ENCODE measurements around the gene KCNQ2.
"Not testable (repeated sequence)": the region's sequence is repeated elsewhere in the genome, so short reads cannot be mapped to it uniquely, and the experiment has no call there.

Gene KCNQ2

GRCh38 chr20:63487116-63487764, 14.8 kb upstream of the KCNQ2 start:
- Histone ChIP-seq H3K4me3 (ENCODE audit: insufficient read length, low read depth) (no peak overlapping the region), H3K9ac (ENCODE audit: insufficient read length, low read depth) (no peak overlapping the region), H3K27me3 (ENCODE audit: insufficient read depth, insufficient read length) (no peaks in the 10 kb centered on the region), H3K36me3 (ENCODE audit: insufficient read depth, insufficient read length, low read length) (peaks cover 41% of the 10 kb centered on the region), H3K9me3 (ENCODE audit: insufficient read depth, low read length) (no peaks in the 10 kb centered on the region), H3K4me1 (ENCODE audit: insufficient read depth, insufficient read length) (peaks cover 18% of the 10 kb centered on the region)
- TF ChIP-seq ZNF274 (IDR thresholded peaks at IDR 0.05; ENCODE audit: low read depth, low read length) (no peak), YY1 (IDR thresholded peaks at IDR 0.05; ENCODE audit: insufficient read depth, insufficient read length) (no peak), SUZ12 (IDR thresholded peaks at IDR 0.05; ENCODE audit: extremely low read depth, insufficient read depth, insufficient read length) (no peak)
- DNase-seq (ENCODE audit: low read depth, low spot score) = no peak

GRCh38 chr20:63486300-63486855, 13.9 kb upstream of the KCNQ2 start:
- no peak for DNase-seq (ENCODE audit: low read depth, low spot score)
- H3K9ac ChIP-seq (ENCODE audit: insufficient read length, low read depth) = no peak overlapping the region
- peaks cover 32% of the 10 kb centered on the region for H3K36me3 ChIP-seq (ENCODE audit: insufficient read depth, insufficient read length, low read length)
- no peaks in the 10 kb centered on the region for H3K9me3 ChIP-seq (ENCODE audit: insufficient read depth, low read length)
- H3K4me3 ChIP-seq (ENCODE audit: insufficient read length, low read depth) = no peak overlapping the region
- no peak for TF ChIP-seq SUZ12 (IDR thresholded peaks at IDR 0.05; ENCODE audit: extremely low read depth, insufficient read depth, insufficient read length)
- TF ChIP-seq ZNF274 (IDR thresholded peaks at IDR 0.05; ENCODE audit: low read depth, low read length) = no peak
- no peak for TF ChIP-seq YY1 (IDR thresholded peaks at IDR 0.05; ENCODE audit: insufficient read depth, insufficient read length)
- no peaks in the 10 kb centered on the region for H3K27me3 ChIP-seq (ENCODE audit: insufficient read depth, insufficient read length)
- peaks cover 26% of the 10 kb centered on the region for H3K4me1 ChIP-seq (ENCODE audit: insufficient read depth, insufficient read length)

- TF ChIP-seq ZNF274 (IDR thresholded peaks at IDR 0.05; ENCODE audit: low read depth, low read length) = no peak
- no peak for TF ChIP-seq SUZ12 (IDR thresholded peaks at IDR 0.05; ENCODE audit: extremely low read depth, insufficient read depth, insufficient read length)
- TF ChIP-seq YY1 (IDR thresholded peaks at IDR 0.05; ENCODE audit: insufficient read depth, insufficient read length) = no peak
- H3K9me3 ChIP-seq (ENCODE audit: insufficient read depth, low read length) = no peaks in the 10 kb centered on the region
Measured at GRCh38 chr20:63484651-63485403, 12.4 kb upstream of the KCNQ2 start.

GRCh38 chr20:63484236-63484635, 11.8 kb upstream of the KCNQ2 start:
- DNase-seq (ENCODE audit: low read depth, low spot score) = no peak
- Histone ChIP-seq H3K9me3 (ENCODE audit: insufficient read depth, low read length) (no peaks in the 10 kb centered on the region), H3K9ac (ENCODE audit: insufficient read length, low read depth) (peak overlapping the region; percentile 57), H3K36me3 (ENCODE audit: insufficient read depth, insufficient read length, low read length) (peaks cover 16% of the 10 kb centered on the region), H3K4me3 (ENCODE audit: insufficient read length, low read depth) (no peak overlapping the region), H3K27me3 (ENCODE audit: insufficient read depth, insufficient read length) (no peaks in the 10 kb centered on the region), H3K4me1 (ENCODE audit: insufficient read depth, insufficient read length) (peaks cover 31% of the 10 kb centered on the region)
- TF ChIP-seq SUZ12 (IDR thresholded peaks at IDR 0.05; ENCODE audit: extremely low read depth, insufficient read depth, insufficient read length) (no peak), ZNF274 (IDR thresholded peaks at IDR 0.05; ENCODE audit: low read depth, low read length) (no peak), YY1 (IDR thresholded peaks at IDR 0.05; ENCODE audit: insufficient read depth, insufficient read length) (no peak)

More at GRCh38 chr20:63484651-63485403, 12.4 kb upstream of the KCNQ2 start:
- Histone ChIP-seq H3K27me3 (ENCODE audit: insufficient read depth, insufficient read length) (no peaks in the 10 kb centered on the region), H3K4me1 (ENCODE audit: insufficient read depth, insufficient read length) (peaks cover 31% of the 10 kb centered on the region), H3K4me3 (ENCODE audit: insufficient read length, low read depth) (no peak overlapping the region), H3K9ac (ENCODE audit: insufficient read length, low read depth) (peak overlapping the region; percentile 70), H3K36me3 (ENCODE audit: insufficient read depth, insufficient read length, low read length) (peaks cover 20% of the 10 kb centered on the region)
- DNase-seq (ENCODE audit: low read depth, low spot score) = no peak

- TF ChIP-seq YY1 (IDR thresholded peaks at IDR 0.05; ENCODE audit: insufficient read depth, insufficient read length) (no peak), ZNF274 (IDR thresholded peaks at IDR 0.05; ENCODE audit: low read depth, low read length) (no peak), SUZ12 (IDR thresholded peaks at IDR 0.05; ENCODE audit: extremely low read depth, insufficient read depth, insufficient read length) (no peak)
Measured at GRCh38 chr20:63483834-63484233, 11.4 kb upstream of the KCNQ2 start.

GRCh38 chr20:63482021-63482587, 9.6 kb upstream of the KCNQ2 start:
- Histone ChIP-seq H3K4me1 (ENCODE audit: insufficient read depth, insufficient read length) (peaks cover 37% of the 10 kb centered on the region), H3K27me3 (ENCODE audit: insufficient read depth, insufficient read length) (no peaks in the 10 kb centered on the region), H3K9me3 (ENCODE audit: insufficient read depth, low read length) (no peaks in the 10 kb centered on the region), H3K36me3 (ENCODE audit: insufficient read depth, insufficient read length, low read length) (no peaks in the 10 kb centered on the region), H3K4me3 (ENCODE audit: insufficient read length, low read depth) (no peak overlapping the region), H3K9ac (ENCODE audit: insufficient read length, low read depth) (peak overlapping the region; percentile 57)
- TF ChIP-seq YY1 (IDR thresholded peaks at IDR 0.05; ENCODE audit: insufficient read depth, insufficient read length) (no peak), ZNF274 (IDR thresholded peaks at IDR 0.05; ENCODE audit: low read depth, low read length) (no peak), SUZ12 (IDR thresholded peaks at IDR 0.05; ENCODE audit: extremely low read depth, insufficient read depth, insufficient read length) (no peak)
- DNase-seq (ENCODE audit: low read depth, low spot score) = no peak

More at GRCh38 chr20:63483834-63484233, 11.4 kb upstream of the KCNQ2 start:
- no peak overlapping the region for H3K4me3 ChIP-seq (ENCODE audit: insufficient read length, low read depth)
- H3K9me3 ChIP-seq (ENCODE audit: insufficient read depth, low read length) = no peaks in the 10 kb centered on the region
- H3K36me3 ChIP-seq (ENCODE audit: insufficient read depth, insufficient read length, low read length) = peaks cover 12% of the 10 kb centered on the region
- H3K4me1 ChIP-seq (ENCODE audit: insufficient read depth, insufficient read length) = peaks cover 31% of the 10 kb centered on the region
- H3K9ac ChIP-seq (ENCODE audit: insufficient read length, low read depth) = no peak overlapping the region
- no peaks in the 10 kb centered on the region for H3K27me3 ChIP-seq (ENCODE audit: insufficient read depth, insufficient read length)
- no peak for DNase-seq (ENCODE audit: low read depth, low spot score)

- Histone ChIP-seq H3K4me1 (ENCODE audit: insufficient read depth, insufficient read length) (peaks cover 38% of the 10 kb centered on the region), H3K27me3 (ENCODE audit: insufficient read depth, insufficient read length) (no peaks in the 10 kb centered on the region), H3K9ac (ENCODE audit: insufficient read length, low read depth) (peak overlapping the region; percentile 57), H3K4me3 (ENCODE audit: insufficient read length, low read depth) (no peak overlapping the region), H3K9me3 (ENCODE audit: insufficient read depth, low read length) (no peaks in the 10 kb centered on the region), H3K36me3 (ENCODE audit: insufficient read depth, insufficient read length, low read length) (no peaks in the 10 kb centered on the region)
- no peak for DNase-seq (ENCODE audit: low read depth, low spot score)
- TF ChIP-seq ZNF274 (IDR thresholded peaks at IDR 0.05; ENCODE audit: low read depth, low read length) (no peak), YY1 (IDR thresholded peaks at IDR 0.05; ENCODE audit: insufficient read depth, insufficient read length) (no peak), SUZ12 (IDR thresholded peaks at IDR 0.05; ENCODE audit: extremely low read depth, insufficient read depth, insufficient read length) (no peak)
Measured at GRCh38 chr20:63481503-63481902, 9.0 kb upstream of the KCNQ2 start.

- not testable (repeated sequence) for H3K4me3 ChIP-seq (ENCODE audit: insufficient read length, low read depth); H3K9me3 ChIP-seq (ENCODE audit: insufficient read depth, low read length); DNase-seq (ENCODE audit: low read depth, low spot score); H3K36me3 ChIP-seq (ENCODE audit: insufficient read depth, insufficient read length, low read length); H3K9ac ChIP-seq (ENCODE audit: insufficient read length, low read depth)
- peaks cover 12% of the 10 kb centered on the region for H3K27me3 ChIP-seq (ENCODE audit: insufficient read depth, insufficient read length)
- H3K4me1 ChIP-seq (ENCODE audit: insufficient read depth, insufficient read length) = peaks cover 35% of the 10 kb centered on the region
Measured at GRCh38 chr20:63479695-63480419, 7.4 kb upstream of the KCNQ2 start.

Measured in NT2/D1 (cell line).